HCT116 (cell line): Measurements from ENCODE around the gene KERA.

Experiments used
- FOSL1 ChIP-seq: IDR thresholded peaks from 2 replicates; pipeline ENCODE4 v1.6.1; 2012; ENCODE audit warnings: low read depth
- JUND ChIP-seq: IDR thresholded peaks from 2 replicates; pipeline ENCODE4 v1.6.1; 2012
- POLR2A ChIP-seq: IDR thresholded peaks from 2 replicates; pipeline ENCODE4 v1.7.0; 2011; ENCODE audit warnings: borderline replicate concordance; ENCODE audit not compliant: insufficient read depth, insufficient read length; ENCODE audit errors: extremely low read depth
- RAD21 ChIP-seq: IDR thresholded peaks from 2 replicates; pipeline ENCODE4 v1.6.1; 2012; ENCODE audit warnings: low read depth, mild to moderate bottlenecking
- ZFX ChIP-seq: fragments of 450-650 bp; IDR thresholded peaks from 2 replicates; pipeline ENCODE4 v1.6.1; 2017
- ZNF274 ChIP-seq: fragments of 200-500 bp; sonication (Bioruptor generic); IDR thresholded peaks from 2 replicates; pipeline ENCODE4 v1.6.1; 2014; ENCODE audit warnings: mild to moderate bottlenecking, low read depth, low read length, inconsistent platforms
- TF ChIP-seq, protein P1 (sequence below), 3 experiments: fragments of 200-600 bp in 1 of 3; sonication (generic) in 1 of 3; IDR thresholded peaks in 2 of 3; conservative IDR thresholded peaks in 1 of 3; 2 replicates each; pipeline ENCODE4 v1.5.1; 2012 to 2017; ENCODE audit warnings: low read depth in 2 of 3, low read length in 2 of 3, antibody characterized with exemption in 1 of 3, borderline replicate concordance in 1 of 3, control low read depth in 1 of 3, mild to moderate bottlenecking in 1 of 3, mixed read lengths in 1 of 3, mixed run types in 1 of 3, moderate library complexity in 1 of 3; ENCODE audit not compliant: insufficient read depth in 1 of 3
- TF ChIP-seq, protein P2 (sequence below): IDR thresholded peaks from 2 replicates; pipeline ENCODE4 v1.6.1; 2012
- TF ChIP-seq, protein P3 (sequence below): IDR thresholded peaks from 2 replicates; pipeline ENCODE4 v1.6.1; 2011; ENCODE audit warnings: mild to moderate bottlenecking, low read length, moderate library complexity; ENCODE audit not compliant: insufficient replicate concordance; ENCODE audit errors: extremely low read depth
- TF ChIP-seq, protein P4 (sequence below): IDR thresholded peaks from 2 replicates; pipeline ENCODE4 v1.6.1; 2012; ENCODE audit warnings: low read depth

DNA sequence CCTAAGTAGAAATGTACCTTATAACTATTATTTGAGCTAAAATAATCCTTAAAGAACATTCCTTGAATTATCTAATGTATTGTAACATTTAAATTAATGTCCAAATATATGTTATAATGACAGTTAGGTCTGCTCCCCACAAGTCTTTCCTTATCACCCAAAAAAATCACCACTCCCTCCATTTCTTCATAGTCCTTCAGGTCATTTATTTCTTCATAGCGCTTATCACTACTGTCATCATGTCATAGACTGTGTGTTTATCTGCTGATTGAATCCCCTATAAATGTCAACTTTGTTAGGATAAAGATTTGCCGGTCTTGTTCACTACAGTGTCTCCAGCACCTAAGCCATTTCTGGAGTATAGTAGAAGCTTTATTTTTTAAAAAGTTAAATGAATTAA, 41.5 kb upstream of the KERA start:
- TF ChIP-seq, protein P1, sequence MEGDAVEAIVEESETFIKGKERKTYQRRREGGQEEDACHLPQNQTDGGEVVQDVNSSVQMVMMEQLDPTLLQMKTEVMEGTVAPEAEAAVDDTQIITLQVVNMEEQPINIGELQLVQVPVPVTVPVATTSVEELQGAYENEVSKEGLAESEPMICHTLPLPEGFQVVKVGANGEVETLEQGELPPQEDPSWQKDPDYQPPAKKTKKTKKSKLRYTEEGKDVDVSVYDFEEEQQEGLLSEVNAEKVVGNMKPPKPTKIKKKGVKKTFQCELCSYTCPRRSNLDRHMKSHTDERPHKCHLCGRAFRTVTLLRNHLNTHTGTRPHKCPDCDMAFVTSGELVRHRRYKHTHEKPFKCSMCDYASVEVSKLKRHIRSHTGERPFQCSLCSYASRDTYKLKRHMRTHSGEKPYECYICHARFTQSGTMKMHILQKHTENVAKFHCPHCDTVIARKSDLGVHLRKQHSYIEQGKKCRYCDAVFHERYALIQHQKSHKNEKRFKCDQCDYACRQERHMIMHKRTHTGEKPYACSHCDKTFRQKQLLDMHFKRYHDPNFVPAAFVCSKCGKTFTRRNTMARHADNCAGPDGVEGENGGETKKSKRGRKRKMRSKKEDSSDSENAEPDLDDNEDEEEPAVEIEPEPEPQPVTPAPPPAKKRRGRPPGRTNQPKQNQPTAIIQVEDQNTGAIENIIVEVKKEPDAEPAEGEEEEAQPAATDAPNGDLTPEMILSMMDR (IDR thresholded peaks at IDR 0.05 in 2 of 3, conservative IDR thresholded peaks at IDR 0.05 in 1 of 3; ENCODE audit: borderline replicate concordance in 1 of 3, insufficient read depth in 1 of 3, low read depth in 2 of 3, low read length in 2 of 3) = no peak
- TF ChIP-seq ZNF274 = no peak
- no peak for TF ChIP-seq FOSL1
- TF ChIP-seq ZFX = no peak
- TF ChIP-seq, protein P2, sequence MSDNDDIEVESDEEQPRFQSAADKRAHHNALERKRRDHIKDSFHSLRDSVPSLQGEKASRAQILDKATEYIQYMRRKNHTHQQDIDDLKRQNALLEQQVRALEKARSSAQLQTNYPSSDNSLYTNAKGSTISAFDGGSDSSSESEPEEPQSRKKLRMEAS = no peak
- no peak for TF ChIP-seq RAD21
- TF ChIP-seq POLR2A = no peak
- TF ChIP-seq JUND = no peak
- TF ChIP-seq, protein P3, sequence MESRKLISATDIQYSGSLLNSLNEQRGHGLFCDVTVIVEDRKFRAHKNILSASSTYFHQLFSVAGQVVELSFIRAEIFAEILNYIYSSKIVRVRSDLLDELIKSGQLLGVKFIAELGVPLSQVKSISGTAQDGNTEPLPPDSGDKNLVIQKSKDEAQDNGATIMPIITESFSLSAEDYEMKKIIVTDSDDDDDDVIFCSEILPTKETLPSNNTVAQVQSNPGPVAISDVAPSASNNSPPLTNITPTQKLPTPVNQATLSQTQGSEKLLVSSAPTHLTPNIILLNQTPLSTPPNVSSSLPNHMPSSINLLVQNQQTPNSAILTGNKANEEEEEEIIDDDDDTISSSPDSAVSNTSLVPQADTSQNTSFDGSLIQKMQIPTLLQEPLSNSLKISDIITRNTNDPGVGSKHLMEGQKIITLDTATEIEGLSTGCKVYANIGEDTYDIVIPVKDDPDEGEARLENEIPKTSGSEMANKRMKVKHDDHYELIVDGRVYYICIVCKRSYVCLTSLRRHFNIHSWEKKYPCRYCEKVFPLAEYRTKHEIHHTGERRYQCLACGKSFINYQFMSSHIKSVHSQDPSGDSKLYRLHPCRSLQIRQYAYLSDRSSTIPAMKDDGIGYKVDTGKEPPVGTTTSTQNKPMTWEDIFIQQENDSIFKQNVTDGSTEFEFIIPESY = no peak
- TF ChIP-seq, protein P4, sequence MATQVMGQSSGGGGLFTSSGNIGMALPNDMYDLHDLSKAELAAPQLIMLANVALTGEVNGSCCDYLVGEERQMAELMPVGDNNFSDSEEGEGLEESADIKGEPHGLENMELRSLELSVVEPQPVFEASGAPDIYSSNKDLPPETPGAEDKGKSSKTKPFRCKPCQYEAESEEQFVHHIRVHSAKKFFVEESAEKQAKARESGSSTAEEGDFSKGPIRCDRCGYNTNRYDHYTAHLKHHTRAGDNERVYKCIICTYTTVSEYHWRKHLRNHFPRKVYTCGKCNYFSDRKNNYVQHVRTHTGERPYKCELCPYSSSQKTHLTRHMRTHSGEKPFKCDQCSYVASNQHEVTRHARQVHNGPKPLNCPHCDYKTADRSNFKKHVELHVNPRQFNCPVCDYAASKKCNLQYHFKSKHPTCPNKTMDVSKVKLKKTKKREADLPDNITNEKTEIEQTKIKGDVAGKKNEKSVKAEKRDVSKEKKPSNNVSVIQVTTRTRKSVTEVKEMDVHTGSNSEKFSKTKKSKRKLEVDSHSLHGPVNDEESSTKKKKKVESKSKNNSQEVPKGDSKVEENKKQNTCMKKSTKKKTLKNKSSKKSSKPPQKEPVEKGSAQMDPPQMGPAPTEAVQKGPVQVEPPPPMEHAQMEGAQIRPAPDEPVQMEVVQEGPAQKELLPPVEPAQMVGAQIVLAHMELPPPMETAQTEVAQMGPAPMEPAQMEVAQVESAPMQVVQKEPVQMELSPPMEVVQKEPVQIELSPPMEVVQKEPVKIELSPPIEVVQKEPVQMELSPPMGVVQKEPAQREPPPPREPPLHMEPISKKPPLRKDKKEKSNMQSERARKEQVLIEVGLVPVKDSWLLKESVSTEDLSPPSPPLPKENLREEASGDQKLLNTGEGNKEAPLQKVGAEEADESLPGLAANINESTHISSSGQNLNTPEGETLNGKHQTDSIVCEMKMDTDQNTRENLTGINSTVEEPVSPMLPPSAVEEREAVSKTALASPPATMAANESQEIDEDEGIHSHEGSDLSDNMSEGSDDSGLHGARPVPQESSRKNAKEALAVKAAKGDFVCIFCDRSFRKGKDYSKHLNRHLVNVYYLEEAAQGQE = no peak
